OCI-LY3 (cell line): Measurements from ENCODE around the gene TCF25.
A peak's percentile ranks its signal among the peaks of the same experiment; 100 is the strongest.
"Not testable (repeated sequence)": the region's sequence is repeated elsewhere in the genome, so short reads cannot be mapped to it uniquely, and the experiment has no call there.

Experiments
- H2AFZ ChIP-seq: fragments of 200-600, 300-600 bp; shearing (Covaris generic); 2 replicates; pipeline ENCODE4 v1.6.0; 2014; ENCODE audit warnings: antibody characterized with exemption, low read depth, low read length
- H3K27ac ChIP-seq: fragments of 200-600, 300-600 bp; sonication (generic); 2 replicates; pipeline ENCODE4 v1.5.1; 2014; ENCODE audit warnings: mild to moderate bottlenecking, low read length, moderate library complexity, mixed read lengths
- H3K27me3 ChIP-seq: fragments of 200-600, 300-600 bp; sonication (generic); 2 replicates; pipeline ENCODE4 v1.6.1; 2014; ENCODE audit warnings: low read depth, low read length, mixed read lengths
- H3K36me3 ChIP-seq: fragments of 200-600, 300-600 bp; sonication (generic); replicated peaks from 2 replicates; pipeline ENCODE3; 2014; ENCODE audit warnings: low read depth, low read length, mixed read lengths
- H3K4me1 ChIP-seq: fragments of 300-600, 200-600 bp; sonication (generic); 2 replicates; pipeline ENCODE4 v1.6.1; 2014; ENCODE audit warnings: low read length, mixed read lengths
- H3K4me2 ChIP-seq: fragments of 200-600, 300-600 bp; sonication (generic); 2 replicates; pipeline ENCODE4 v1.6.1; 2014; ENCODE audit warnings: low read length, mixed read lengths
- H3K4me3 ChIP-seq: fragments of 300-600, 200-600 bp; sonication (generic); 2 replicates; pipeline ENCODE4 v1.5.1; 2014; ENCODE audit warnings: antibody characterized with exemption, mild to moderate bottlenecking, low read length, moderate library complexity
- H3K79me2 ChIP-seq: fragments of 300-600, 200-600 bp; shearing (Covaris generic); 2 replicates; pipeline ENCODE4 v1.6.1; 2014; ENCODE audit warnings: mild to moderate bottlenecking, low read length, mixed read lengths
- H3K9ac ChIP-seq: fragments of 300-600, 200-600 bp; shearing (Covaris generic); 2 replicates; pipeline ENCODE4 v1.6.0; 2014; ENCODE audit warnings: mild to moderate bottlenecking, low read length, moderate library complexity
- H3K9me3 ChIP-seq: fragments of 200-600, 300-600 bp; shearing (Covaris generic); 2 replicates; pipeline ENCODE4 v1.6.1; 2014; ENCODE audit warnings: low read length, mixed read lengths; ENCODE audit not compliant: insufficient read depth
- H4K20me1 ChIP-seq: fragments of 200-600, 300-600 bp; sonication (generic); 2 replicates; pipeline ENCODE4 v1.6.1; 2016; ENCODE audit warnings: low read length, mixed read lengths; ENCODE audit not compliant: insufficient read depth
- CTCF ChIP-seq: fragments of 200-600, 300-600 bp; sonication (generic); IDR thresholded peaks from 2 replicates; pipeline ENCODE4 v1.5.1; 2014; ENCODE audit warnings: antibody characterized with exemption, low read length, low read depth
- EZH2phosphoT487 ChIP-seq: fragments of 200-600 bp; shearing (Covaris generic); IDR thresholded peaks from 2 replicates; pipeline ENCODE4 v1.6.1; 2018; ENCODE audit warnings: antibody characterized with exemption, mixed run types, low read depth

Gene TCF25

GRCh38 chr16:89871895-89872294 lies 1.5 kb upstream of the TCF25 start:
- peaks cover 24% of the 10 kb centered on the region for H3K79me2 ChIP-seq
- no peak overlapping the region for H3K9ac ChIP-seq
- H3K4me1 ChIP-seq = peaks cover 14% of the 10 kb centered on the region; the same call in 1 of the 2 replicates
- no peak overlapping the region for H3K27ac ChIP-seq
- H3K4me3 ChIP-seq = no peak overlapping the region
- no peak for TF ChIP-seq EZH2phosphoT487
- TF ChIP-seq CTCF = no peak
- H4K20me1 ChIP-seq = peaks cover 10% of the 10 kb centered on the region
- H3K36me3 ChIP-seq = peaks cover 25% of the 10 kb centered on the region
- peaks cover 7% of the 10 kb centered on the region; the same call in 1 of the 2 replicates for H3K9me3 ChIP-seq
- H2AFZ ChIP-seq = no peak overlapping the region
- no peaks in the 10 kb centered on the region for H3K27me3 ChIP-seq
- H3K4me2 ChIP-seq = no peak overlapping the region

GRCh38 chr16:89873972-89874689 lies 739 bp downstream of the TCF25 start:
- H3K27ac ChIP-seq = peak overlapping the region; percentile 91

GRCh38 chr16:89879123-89879522 lies 5.7 kb downstream of the TCF25 start:
- H3K79me2 ChIP-seq = peaks cover 76% of the 10 kb centered on the region
- not testable (repeated sequence) for H3K9ac ChIP-seq
- H3K36me3 ChIP-seq = peaks cover 55% of the 10 kb centered on the region

More at GRCh38 chr16:89873972-89874689, 739 bp downstream of the TCF25 start:
- H3K4me1 ChIP-seq = peaks cover 14% of the 10 kb centered on the region; the same call in 1 of the 2 replicates
- no peaks in the 10 kb centered on the region for H3K27me3 ChIP-seq
- no peak for TF ChIP-seq EZH2phosphoT487
- TF ChIP-seq CTCF = no peak
- peaks cover 31% of the 10 kb centered on the region for H3K36me3 ChIP-seq
- H3K4me2 ChIP-seq = peak overlapping the region; percentile 63
- peaks cover 46% of the 10 kb centered on the region for H3K79me2 ChIP-seq
- H2AFZ ChIP-seq = no peak overlapping the region
- H3K4me3 ChIP-seq = peak overlapping the region; percentile 82
- peak overlapping the region; percentile 91 for H3K9ac ChIP-seq
- H4K20me1 ChIP-seq = peaks cover 10% of the 10 kb centered on the region
- H3K9me3 ChIP-seq = no peaks in the 10 kb centered on the region

GRCh38 chr16:89880477-89881367 lies 7.3 kb downstream of the TCF25 start:
- no peaks in the 10 kb centered on the region for H3K4me1 ChIP-seq
- no peak overlapping the region for H3K27ac ChIP-seq
- TF ChIP-seq CTCF = no peak
- TF ChIP-seq EZH2phosphoT487 = no peak
- no peaks in the 10 kb centered on the region for H3K27me3 ChIP-seq
- H3K79me2 ChIP-seq = peaks cover 62% of the 10 kb centered on the region
- no peak overlapping the region for H2AFZ ChIP-seq
- H3K4me3 ChIP-seq = no peak overlapping the region
- no peak overlapping the region for H3K9ac ChIP-seq
- peaks cover 50% of the 10 kb centered on the region for H3K36me3 ChIP-seq
- H4K20me1 ChIP-seq = peaks cover 14% of the 10 kb centered on the region
- H3K9me3 ChIP-seq = no peaks in the 10 kb centered on the region
- H3K4me2 ChIP-seq = no peak overlapping the region

More at GRCh38 chr16:89879123-89879522, 5.7 kb downstream of the TCF25 start:
- peaks cover 25% of the 10 kb centered on the region for H4K20me1 ChIP-seq
- H3K4me3 ChIP-seq, H3K27me3 ChIP-seq, H3K27ac ChIP-seq, H2AFZ ChIP-seq, H3K9me3 ChIP-seq, H3K4me1 ChIP-seq, H3K4me2 ChIP-seq: not testable (repeated sequence)
